NCI-H1694 treated with DMSO at 0.1 percent for 48 hours (cell line): ENCODE measurements around the gene TENT5A.
"Not testable (repeated sequence)": the region's sequence is repeated elsewhere in the genome, so short reads cannot be mapped to it uniquely, and the experiment has no call there.

Experiments
- DNase-seq: peaks from one replicate; lab custom pipeline; 2025; lab: John Stamatoyannopoulos, UW

Gene TENT5A

DNA sequence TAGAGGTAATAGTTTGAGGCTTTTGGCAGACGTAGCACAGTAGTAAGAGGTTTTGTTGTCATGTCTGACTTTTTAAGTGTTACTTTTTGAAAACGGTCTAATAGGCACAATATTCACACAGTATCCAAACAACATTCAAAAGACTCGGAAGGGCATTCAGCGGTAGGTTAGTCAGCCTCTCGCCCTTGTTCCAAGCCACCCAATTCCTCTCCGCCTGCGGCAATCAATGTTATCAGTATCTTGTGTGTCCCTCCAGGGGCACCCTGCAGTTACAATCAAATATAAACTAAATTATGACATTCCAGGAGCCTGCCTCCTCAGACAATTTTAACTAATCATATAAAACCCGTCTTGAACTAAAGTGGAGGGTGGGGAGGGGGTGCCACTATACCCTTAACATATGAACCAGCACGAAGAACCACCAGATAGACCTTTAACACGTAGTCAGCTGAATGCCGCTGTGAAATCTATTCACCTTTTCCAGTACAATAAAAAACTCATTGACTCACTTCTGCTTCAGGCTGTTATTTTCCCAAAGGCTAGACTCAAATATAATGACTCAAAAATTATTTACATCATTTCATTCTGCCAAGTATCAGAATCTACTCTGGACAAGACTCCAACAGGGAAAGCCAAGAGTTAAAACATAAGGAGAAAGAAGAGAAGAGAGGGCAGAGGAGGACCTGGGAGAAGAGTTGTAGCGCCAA lies 1.6 kb downstream of the TENT5A start:
- no peak for DNase-seq

DNA sequence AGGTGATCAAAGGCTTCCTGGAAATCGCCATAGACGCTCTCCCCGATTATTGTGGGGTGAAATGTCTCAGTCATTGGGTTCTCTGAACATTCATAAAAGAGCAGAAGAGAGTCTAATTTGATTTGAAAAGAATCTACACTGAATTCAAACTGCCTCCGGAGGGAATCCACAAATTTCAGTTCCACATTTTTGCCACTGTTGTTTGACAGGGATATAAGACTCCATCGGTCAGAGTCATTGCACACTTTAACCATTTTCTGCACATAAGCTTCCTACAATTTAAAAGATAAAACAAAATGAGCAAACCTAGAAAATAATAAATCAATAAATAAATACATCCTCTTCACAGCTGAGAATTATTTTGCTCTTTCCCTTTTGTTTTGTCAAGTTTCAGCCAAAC lies 2.3 kb downstream of the TENT5A start:
- no peak for DNase-seq

DNA sequence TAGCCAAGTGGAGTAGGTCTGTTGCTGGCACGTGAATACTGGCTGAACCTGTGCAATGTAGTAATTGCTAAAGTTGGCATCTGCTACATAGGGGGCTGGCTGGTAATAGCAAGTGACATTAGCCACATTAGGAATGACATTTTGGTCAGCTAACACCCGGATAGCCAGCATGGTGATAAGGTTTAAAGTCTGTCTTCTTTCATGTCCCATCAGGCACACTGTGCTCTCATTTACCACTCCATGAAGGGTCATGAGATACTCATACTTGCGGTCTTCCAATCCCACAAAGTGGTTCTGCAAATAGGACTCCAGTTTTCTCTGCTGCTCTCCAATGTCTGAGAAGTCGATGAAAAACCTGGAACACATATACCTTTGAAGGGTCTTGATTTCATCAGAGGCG lies 2.8 kb downstream of the TENT5A start:
- DNase-seq = no peak

- DNase-seq = no peak
Measured at GRCh38 chr6:81748994-81749393, 3.5 kb downstream of the TENT5A start.

DNA sequence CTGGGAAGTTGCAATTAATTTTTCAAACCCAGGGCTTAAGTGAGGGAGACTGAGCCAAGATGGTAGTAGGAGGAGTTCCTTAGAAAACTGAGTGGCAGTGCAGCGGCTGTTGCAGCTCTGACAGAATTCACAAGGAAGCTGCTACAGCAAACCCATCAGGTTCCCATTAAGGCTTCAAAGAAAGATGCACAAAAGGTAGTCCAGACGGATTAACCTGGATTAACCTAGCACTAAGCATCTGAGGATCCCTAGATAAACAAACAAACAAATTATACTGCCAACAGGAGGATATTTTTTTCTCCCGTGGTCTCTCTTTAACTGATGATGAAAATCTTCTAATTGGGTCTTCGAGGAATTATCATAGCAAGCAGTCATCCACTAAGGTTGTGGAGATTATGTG lies 5.2 kb downstream of the TENT5A start:
- no peak for DNase-seq

DNA sequence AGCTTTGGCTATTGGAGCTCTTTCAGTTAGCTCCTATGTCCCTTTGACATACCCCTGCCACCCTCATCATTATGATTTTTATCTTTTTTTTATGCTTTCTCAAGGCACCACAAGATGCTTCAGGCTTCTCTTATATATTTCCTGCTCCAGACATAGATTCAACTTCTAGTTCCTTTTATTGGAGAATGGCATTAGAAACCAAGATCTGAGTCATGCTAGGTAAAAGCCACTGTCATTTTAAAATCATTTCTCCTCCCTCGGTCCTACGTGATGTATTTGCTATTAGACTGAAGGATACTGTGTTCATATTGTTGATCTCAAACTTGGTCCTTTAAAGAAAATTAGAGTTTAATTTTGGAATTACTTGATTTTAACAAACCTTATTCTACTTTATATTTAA lies 8.3 kb downstream of the TENT5A start:
- no peak for DNase-seq

DNA sequence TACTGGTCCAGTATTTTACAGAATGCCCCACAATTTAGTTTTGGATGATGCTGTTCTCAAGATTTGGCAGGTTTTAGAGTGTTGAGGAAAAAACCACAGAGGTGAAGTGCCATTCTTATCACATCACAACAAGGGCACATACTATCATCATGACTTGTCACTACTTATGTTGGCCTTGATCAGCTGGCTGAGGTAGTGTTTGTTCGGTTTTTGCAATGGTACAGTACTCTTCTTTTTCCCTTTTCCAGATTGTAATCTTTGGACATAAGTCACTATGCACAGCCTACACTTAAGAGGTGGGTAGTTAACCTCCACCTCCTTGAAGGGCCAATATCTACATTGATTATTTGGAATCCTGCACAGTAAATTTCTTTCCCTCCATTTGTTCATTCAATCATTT lies 8.8 kb downstream of the TENT5A start:
- no peak for DNase-seq

DNA sequence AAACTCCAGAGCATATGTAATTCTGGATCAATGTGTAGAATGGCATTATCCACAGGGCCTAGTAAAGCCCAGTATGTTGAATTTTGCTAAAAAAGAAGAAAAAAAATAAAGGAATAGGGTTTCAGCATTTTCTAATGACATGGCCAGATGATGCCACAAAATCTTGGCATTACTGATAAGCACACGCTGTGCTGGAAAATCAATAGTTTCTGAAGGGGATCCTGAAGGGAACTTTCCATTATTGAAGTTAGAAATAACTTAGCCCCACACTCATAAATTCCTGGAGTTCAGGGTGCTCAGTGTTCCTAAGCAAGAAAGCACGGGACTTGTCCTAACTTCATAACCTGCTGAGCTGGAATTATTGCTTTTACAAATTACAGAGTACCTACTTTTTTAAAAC lies 10.8 kb downstream of the TENT5A start:
- no peak for DNase-seq

DNA sequence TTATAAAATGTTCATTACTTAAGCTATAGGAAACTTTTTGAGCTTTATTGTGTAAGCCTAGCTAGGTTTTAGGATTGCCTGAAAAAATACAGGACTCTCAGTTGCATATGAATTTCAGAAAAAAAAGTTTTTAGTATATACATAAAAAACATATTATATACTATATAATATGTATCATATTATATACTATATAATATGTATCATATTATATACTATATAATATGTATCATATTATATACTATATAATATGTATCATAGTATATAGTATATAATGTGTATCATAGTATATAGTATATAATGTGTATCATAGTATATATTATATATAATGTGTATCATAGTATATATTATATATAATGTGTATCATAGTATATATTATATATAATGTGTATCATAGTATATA lies 11.9 kb downstream of the TENT5A start:
- DNase-seq = not testable (repeated sequence)

GRCh38 chr6:81739230-81740195 lies 13.0 kb downstream of the TENT5A start:
- no peak for DNase-seq

- no peak for DNase-seq
Measured at GRCh38 chr6:81736428-81736827, 16.1 kb downstream of the TENT5A start.

DNA sequence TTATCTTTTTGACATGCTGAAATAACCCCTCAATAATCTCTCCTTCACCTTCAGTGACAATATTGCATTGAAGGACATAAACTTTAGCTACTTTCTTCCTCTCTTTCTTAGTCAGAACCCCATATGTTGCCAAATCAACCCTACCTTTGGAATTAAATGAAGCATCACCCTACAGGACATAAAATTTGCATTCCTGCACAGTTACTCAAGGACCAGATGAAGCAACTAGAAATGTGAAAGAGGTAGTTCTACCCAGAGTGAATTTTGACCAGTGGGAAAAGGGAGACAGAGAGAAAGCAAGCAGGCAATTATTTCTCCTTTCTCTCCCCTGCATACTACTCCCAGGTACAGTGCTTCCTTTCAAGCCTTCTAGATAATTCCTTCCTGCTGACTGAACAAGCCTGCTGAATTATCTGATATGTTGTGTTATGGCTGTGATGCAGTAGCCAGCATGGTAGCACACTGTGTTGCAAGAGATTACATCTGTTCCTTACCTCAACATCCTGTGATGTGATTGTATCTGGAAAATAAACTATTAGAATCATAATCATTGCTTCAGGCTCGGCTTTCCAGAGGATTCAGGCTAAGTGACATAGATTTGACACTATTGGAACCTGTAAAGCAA lies 16.6 kb downstream of the TENT5A start:
- no peak for DNase-seq

DNA sequence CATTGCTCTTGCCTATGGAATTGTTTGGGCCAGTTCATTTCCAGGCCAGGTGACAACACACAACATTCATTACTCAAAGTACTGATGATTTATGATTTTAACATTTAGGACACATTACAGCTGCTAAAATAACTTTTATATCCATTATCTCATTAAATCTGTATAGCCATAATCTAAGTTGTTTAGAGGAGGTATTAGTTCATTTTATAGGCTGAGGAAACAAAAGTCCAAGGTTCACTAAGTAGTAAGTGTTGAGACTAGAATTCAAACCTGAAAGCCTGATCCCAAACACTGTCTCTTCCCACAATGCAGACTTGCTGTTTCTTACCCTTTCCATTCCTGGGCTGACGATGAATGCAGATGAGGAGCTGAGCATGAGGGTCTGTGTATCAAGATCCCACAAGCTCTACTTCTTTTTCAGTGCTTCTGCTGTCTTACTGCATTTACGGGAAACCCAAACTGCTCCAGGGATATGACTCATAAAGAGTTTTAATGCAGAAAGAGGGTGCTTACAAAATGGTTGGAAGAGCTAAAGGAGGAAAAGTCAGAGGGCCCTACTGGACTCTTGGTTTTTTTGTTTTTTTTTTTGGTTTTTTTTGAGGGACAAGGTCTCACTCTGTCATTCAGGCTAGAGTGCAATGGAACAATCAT lies 17.9 kb downstream of the TENT5A start:
- DNase-seq = no peak

- no peak for DNase-seq
Measured at GRCh38 chr6:81734081-81734480, 18.4 kb downstream of the TENT5A start.

DNA sequence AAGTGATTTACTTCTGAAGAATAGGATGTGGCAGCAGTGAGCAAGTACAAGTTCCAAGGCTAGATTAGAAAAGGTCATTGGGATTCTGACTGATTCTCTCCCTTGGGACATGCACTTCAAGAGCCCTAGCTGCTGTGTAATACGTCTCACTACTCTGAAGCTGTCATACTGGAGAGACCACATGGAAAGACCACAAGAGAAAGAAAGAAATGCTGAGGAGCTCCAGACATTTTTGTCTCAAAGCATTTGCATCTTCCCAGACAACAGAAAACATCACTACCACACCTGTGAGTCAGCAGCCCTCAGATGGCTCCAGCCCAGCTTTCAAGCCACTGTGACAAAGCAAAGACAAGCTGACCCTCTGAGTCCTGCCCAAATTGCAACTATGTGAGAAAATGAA lies 20.7 kb downstream of the TENT5A start:
- no peak for DNase-seq

GRCh38 chr6:81727876-81728517 lies 24.5 kb downstream of the TENT5A start:
- no peak for DNase-seq

DNA sequence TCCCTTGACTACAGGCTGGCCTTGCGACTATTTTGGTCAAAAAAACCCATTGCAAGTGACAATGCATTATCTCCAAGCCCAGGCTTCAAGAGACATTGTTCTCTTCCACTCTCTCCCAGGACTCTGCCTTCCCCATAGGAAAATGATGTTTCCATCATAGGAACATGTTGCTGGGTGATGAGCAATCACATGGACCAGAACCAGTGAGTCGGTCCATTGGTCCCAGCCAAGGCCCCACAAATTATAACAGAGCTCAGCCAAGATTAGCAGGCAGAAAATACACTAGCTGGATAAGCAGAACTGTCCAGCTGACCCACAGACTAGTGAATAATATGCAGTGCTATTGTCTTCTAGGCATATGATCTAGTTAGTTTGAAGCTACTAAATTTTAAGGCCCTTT lies 27.4 kb downstream of the TENT5A start:
- no peak for DNase-seq

GRCh38 chr6:81722506-81723223 lies 29.8 kb downstream of the TENT5A start:
- no peak for DNase-seq

DNA sequence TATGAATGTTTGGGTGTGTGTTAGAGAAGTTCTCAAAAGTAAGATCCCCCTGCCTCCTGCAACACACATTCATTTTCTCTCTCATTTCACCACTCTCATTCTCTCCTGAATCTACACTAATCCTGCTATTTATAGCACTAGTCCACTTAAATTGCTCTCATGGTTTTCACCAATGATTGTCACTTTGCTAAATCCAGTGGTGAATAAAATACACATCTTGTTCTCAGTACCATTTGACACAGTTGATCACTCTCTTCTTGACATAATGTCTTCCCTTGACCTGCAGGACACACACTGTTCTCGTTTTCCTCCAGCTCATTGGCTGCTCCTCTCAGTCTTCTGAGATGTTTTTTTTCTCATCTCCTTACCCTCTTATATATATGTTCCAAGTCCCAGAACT lies 32.1 kb downstream of the TENT5A start:
- DNase-seq = no peak

- no peak for DNase-seq
Measured at GRCh38 chr6:81718126-81718525, 34.4 kb downstream of the TENT5A start.

- DNase-seq = no peak
Measured at GRCh38 chr6:81714684-81715083, 37.8 kb downstream of the TENT5A start.
